Esophagus squamous epithelium (tissue), 4 donors: Measurements from ENCODE around the gene SLC47A1.

Experiments used
- CTCF ChIP-seq, 6 experiments: fragments of 450-650 bp in 4 of 6; fragments of 200-600 bp in 2 of 6; sonication (generic) in 2 of 6; IDR thresholded peaks; one replicate each; pipeline ENCODE4 v1.5.1; 2016 to 2019; ENCODE audit warnings: antibody characterized with exemption in 6 of 6, mild to moderate bottlenecking in 4 of 6, moderate library complexity in 4 of 6
- POLR2A ChIP-seq, 4 donors: fragments of 450-650 bp; IDR thresholded peaks; one replicate each; pipeline ENCODE4 v1.6.1; 2017; ENCODE audit warnings: antibody characterized with exemption in 4 of 4, mild to moderate bottlenecking in 4 of 4, moderate library complexity in 3 of 4

GRCh38 chr17:19487024-19487600 is 46.5 kb upstream of the SLC47A1 start:
- TF ChIP-seq CTCF (IDR thresholded peaks at IDR 0.05) (no peak), POLR2A (IDR thresholded peaks at IDR 0.05) (no peak)
